AG09319 (cell line): ENCODE data around the gene EDN1.

ENCODE experiments used
- DNase-seq: peaks from one replicate; pipeline ENCODE4 v3.0.0-alpha.2; 2010; ENCODE audit warnings: low read depth; ENCODE audit errors: extremely low read depth
- CTCF ChIP-seq: IDR thresholded peaks from 2 replicates; pipeline ENCODE4 v1.5.1; 2011; ENCODE audit warnings: low read depth, mild to moderate bottlenecking, inconsistent platforms, low read length, moderate library complexity

Gene EDN1

GRCh38 chr6:12336121-12336971, 46.2 kb downstream of the EDN1 start:
- DNase-seq: no peak
- no peak for TF ChIP-seq CTCF

GRCh38 chr6:12339022-12339421, 48.9 kb downstream of the EDN1 start:
- no peak for TF ChIP-seq CTCF

GRCh38 chr6:12339808-12340487, 49.8 kb downstream of the EDN1 start:
- no peak for TF ChIP-seq CTCF
- DNase-seq: no peak

More at GRCh38 chr6:12339022-12339421, 48.9 kb downstream of the EDN1 start:
- no peak for DNase-seq

GRCh38 chr6:12340488-12340818, 50.3 kb downstream of the EDN1 start:
- TF ChIP-seq CTCF: no peak

GRCh38 chr6:12342664-12343063, 52.5 kb downstream of the EDN1 start:
- TF ChIP-seq CTCF: no peak
- DNase-seq: no peak

More at GRCh38 chr6:12340488-12340818, 50.3 kb downstream of the EDN1 start:
- no peak for DNase-seq

- TF ChIP-seq CTCF: no peak
- no peak for DNase-seq
Measured at GRCh38 chr6:12343122-12343439, 52.9 kb downstream of the EDN1 start.

GRCh38 chr6:12343440-12344162, 53.4 kb downstream of the EDN1 start:
- no peak for DNase-seq
- TF ChIP-seq CTCF: no peak
